ENCODE measurements around the gene MAP3K2. TPM values are rescaled to one million over a fixed set of nuclear protein-coding genes. Genes with fewer than 3 reads are reported as not detected.

Gene MAP3K2
- total RNA-seq, 4 donors from 2014 or later, result 44.9 to 79.4 (median 52.4) TPM

DNA sequence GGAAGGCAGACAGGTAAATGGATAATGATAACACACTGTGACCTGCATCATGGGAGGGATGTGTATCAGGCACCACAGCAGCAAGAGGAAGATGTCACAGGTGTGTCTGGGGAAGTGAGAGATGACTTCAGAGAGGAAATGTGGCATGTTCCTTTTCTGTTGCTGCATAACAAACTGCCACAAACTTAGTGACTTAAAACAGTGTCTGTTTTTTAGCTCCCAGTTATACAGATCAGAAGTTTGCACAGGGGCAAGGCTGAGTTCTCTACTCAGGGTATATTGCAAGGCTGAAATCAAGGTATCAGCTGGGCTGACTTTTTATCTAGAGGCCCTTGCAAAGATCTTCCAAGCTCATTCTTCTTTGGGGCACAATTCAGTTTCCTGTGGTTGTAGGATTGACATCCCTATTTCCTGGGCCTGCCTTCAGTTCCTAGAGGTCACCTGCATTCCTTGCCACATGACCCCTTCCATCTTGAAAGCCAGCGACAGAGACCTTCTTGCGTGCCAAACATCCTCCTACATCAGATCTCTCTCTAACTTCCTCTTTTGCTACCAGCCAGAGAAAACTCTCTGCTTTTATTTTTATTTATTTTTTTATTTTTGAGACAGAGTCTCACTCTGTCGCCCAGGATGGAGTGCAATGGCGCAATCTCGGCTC, 2.1 kb upstream of the MAP3K2 start:
- no peak for ATAC-seq (ENCODE audit: low FRiP score)
- TF ChIP-seq, protein P1, sequence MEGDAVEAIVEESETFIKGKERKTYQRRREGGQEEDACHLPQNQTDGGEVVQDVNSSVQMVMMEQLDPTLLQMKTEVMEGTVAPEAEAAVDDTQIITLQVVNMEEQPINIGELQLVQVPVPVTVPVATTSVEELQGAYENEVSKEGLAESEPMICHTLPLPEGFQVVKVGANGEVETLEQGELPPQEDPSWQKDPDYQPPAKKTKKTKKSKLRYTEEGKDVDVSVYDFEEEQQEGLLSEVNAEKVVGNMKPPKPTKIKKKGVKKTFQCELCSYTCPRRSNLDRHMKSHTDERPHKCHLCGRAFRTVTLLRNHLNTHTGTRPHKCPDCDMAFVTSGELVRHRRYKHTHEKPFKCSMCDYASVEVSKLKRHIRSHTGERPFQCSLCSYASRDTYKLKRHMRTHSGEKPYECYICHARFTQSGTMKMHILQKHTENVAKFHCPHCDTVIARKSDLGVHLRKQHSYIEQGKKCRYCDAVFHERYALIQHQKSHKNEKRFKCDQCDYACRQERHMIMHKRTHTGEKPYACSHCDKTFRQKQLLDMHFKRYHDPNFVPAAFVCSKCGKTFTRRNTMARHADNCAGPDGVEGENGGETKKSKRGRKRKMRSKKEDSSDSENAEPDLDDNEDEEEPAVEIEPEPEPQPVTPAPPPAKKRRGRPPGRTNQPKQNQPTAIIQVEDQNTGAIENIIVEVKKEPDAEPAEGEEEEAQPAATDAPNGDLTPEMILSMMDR (IDR thresholded peaks at IDR 0.05), result no peak
- DNase-seq (ENCODE audit: low spot score), result no peak

DNA sequence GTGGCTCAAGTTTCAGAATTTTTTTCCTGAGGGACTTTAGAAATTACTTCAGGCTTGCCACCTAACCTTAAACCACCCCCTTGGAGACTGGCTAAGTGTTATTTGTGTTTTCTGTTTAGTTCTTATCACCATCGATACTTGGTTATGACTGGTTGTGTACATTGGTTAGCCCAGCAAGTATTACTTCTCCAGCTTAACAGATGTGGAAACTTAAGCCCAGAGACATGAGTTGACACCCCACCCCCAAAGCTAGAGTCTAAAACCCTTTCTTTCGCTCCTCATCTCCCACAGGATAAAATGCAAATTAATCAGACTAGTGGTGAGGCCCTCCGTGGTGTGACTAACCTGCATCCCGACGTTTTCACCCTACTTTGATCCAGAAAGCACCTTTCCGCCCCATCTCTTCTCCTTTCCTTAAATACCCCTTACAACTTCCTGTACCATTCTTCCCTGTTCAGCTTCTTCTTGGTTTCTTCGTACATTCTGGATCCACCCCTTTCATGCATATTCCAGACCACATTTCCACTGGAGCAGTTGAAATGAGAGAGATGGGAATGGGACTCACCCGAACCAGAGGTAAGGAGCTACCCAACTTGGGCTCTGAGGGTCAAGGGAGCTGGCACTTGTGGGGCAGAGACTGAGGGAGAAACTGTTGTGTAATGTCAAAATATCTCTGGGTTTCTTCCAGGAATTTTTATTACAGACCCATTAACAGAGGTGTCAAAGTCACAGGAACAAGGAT, 819 bp upstream of the MAP3K2 start:
- TF ChIP-seq, protein P1 (IDR thresholded peaks at IDR 0.05), result no peak
- peak; percentile 7 for ATAC-seq (ENCODE audit: low FRiP score)
- no peak for DNase-seq (ENCODE audit: low spot score)

DNA sequence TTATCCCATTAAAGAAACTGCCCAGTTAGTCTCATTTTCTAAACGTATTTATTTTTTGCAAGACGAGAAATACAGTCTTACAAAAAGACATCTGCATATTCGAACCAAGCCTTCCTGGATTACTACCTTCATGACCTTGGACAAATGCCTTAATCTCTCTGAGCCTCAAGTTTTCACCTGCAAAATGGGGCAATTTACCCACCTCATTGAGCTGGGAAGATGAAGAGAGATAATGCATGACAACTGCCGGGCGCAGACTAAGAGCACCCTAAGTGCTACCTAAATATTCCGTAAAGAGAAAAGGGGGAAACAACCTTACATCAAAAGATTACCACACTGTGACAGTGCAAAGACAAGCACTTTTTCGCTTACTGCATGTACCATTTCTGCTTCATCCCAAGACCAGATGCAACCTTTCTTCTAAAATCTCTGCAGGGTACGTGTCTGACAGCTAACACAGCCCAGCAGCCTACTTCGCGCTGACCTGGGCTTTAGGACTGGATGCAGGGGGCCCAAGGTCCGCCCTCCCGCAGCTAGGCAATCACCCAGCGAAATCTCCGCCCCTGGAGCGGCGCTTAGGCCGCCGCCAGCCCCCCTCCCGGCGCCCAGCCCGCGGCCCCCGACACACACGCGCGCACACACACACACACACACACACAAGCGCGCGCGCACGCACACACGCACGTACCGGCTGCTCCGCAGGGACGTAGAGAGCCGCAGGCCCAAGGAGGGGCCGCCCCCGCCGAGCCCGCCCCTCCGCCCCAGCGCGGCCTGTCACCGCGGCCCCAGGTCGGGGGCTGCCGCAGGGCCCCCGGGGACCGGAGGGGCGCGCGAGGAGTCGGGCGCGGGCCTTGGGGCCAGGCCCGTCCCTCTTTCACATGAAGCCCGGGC, 766 bp downstream of the MAP3K2 start:
- TF ChIP-seq, protein P1 (IDR thresholded peaks at IDR 0.05), result no peak
- ATAC-seq (ENCODE audit: low FRiP score) (peak; percentile 78), DNase-seq (ENCODE audit: low spot score) (no peak)

DNA sequence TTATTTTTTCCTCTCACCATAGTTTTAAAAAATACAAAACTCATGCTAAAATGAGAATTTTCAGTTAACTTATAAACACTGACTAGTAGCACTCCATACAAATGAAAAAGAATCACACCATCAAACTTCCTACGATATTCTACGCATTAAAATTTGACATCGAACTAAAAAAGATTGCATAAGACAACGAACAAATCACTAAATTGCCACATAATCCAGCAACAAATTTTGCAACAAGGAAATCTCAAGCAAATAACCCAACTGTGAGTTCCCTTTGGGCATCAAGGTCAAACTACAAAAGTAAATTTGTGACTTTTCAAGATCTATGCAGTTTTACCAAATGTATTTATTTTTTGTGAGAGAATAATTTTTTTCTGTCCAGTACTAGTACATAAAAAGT, 1.5 kb downstream of the MAP3K2 start:
- TF ChIP-seq, protein P1 (IDR thresholded peaks at IDR 0.05), result no peak
- ATAC-seq (ENCODE audit: low FRiP score), result no peak
- no peak for DNase-seq (ENCODE audit: low spot score)

DNA sequence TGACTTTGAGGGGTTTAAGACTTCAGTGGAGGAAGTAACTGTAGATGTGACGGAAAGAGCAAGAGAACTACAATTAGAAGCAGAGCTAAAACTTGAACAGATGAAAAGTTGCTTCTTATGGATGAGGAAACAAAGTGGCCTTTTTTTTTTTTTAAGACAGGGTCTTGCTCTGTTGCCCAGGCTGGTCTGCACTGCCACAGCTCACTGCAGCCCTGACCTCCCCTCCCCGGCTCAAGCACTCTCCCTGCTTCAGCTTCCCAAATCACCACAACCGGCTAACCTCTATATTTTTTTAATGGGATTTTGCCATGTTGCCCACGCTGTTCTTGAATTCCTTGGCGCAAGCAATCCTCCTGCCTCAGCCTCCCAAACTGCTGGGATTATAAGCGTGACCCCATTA, 3.2 kb downstream of the MAP3K2 start:
- TF ChIP-seq, protein P1 (IDR thresholded peaks at IDR 0.05), result no peak
- DNase-seq (ENCODE audit: low spot score) (no peak), ATAC-seq (ENCODE audit: low FRiP score) (no peak)

DNA sequence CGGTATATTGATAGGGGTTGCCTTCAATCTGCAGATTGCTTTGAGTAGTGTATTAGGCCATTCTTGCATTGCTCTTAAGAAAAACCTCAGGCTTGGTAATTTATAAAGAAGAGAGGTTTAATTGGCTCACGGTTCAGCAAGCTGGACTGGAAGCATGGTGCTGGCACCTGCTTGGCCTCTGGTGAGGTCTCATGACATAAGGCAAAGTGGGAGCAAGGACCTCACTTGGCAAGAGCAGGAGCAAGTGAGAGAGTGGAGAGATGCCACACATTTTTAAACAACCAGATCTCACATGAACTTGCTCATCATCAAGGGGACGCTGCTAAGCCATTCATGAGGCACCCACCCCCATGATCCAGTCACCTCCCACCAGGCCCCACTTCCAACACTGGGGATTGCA, 4.9 kb downstream of the MAP3K2 start:
- ATAC-seq (ENCODE audit: low FRiP score), result no peak
- TF ChIP-seq, protein P1 (IDR thresholded peaks at IDR 0.05), result no peak

More for the DNA sequence above, 4.9 kb downstream of the MAP3K2 start:
- no peak for DNase-seq (ENCODE audit: low spot score)
